ENCODE data around the gene OVCH2. TPM values are rescaled to one million over a fixed set of nuclear protein-coding genes. Genes with fewer than 3 reads are reported as not detected.
"Not testable (repeated sequence)": the region's sequence is repeated elsewhere in the genome, so short reads cannot be mapped to it uniquely, and the experiment has no call there.

OVCH2 gene, protein sequence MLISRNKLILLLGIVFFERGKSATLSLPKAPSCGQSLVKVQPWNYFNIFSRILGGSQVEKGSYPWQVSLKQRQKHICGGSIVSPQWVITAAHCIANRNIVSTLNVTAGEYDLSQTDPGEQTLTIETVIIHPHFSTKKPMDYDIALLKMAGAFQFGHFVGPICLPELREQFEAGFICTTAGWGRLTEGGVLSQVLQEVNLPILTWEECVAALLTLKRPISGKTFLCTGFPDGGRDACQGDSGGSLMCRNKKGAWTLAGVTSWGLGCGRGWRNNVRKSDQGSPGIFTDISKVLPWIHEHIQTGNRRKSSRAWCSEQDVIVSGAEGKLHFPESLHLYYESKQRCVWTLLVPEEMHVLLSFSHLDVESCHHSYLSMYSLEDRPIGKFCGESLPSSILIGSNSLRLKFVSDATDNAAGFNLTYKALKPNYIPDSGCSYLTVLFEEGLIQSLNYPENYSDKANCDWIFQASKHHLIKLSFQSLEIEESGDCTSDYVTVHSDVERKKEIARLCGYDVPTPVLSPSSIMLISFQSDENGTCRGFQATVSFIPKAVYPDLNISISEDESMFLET
- total RNA-seq (not detected), polyA plus RNA-seq (not detected)
- long read RNA-seq, donor 1: 0 reads
- long read RNA-seq, donor 2: 0 reads

DNA sequence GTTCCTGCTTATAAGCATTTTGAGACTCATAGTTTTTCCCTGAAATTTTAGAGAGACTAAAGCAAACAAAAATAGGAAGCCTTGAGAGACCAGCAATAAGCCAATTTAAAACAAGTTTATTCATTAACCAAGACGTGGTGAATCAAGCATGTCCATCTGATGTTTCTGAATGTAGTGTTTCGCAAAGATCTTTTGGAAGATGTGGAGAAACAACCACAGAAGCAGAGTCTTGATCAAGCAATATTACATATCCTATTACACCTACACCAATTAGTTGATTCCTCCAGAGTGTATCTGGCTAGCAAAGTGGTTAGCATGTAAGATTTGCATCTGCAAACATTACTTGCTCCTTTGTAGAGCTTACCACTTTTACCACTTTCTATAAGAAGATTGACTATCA lies at the start of gene OVCH2:
OVCH2 (minus strand) TSS at position 101 of the 400 bp plus-strand sequence; CDS start at position 18, 83 bp downstream.
- Histone ChIP-seq H3K27me3 (replicated peaks in 1 of 7) (peaks cover 0 to 10% (median 0%) of the 10 kb centered on the region in 7 donors), H3K36me3 (no peaks in the 10 kb centered on the region), H3K9me3 (no peaks in the 10 kb centered on the region), H3K4me1 (no peaks in the 10 kb centered on the region), H3K4me3 (no peak within 1 kb of the TSS), H3K27ac (no peak within 1 kb of the TSS)
- TF ChIP-seq, protein P1, sequence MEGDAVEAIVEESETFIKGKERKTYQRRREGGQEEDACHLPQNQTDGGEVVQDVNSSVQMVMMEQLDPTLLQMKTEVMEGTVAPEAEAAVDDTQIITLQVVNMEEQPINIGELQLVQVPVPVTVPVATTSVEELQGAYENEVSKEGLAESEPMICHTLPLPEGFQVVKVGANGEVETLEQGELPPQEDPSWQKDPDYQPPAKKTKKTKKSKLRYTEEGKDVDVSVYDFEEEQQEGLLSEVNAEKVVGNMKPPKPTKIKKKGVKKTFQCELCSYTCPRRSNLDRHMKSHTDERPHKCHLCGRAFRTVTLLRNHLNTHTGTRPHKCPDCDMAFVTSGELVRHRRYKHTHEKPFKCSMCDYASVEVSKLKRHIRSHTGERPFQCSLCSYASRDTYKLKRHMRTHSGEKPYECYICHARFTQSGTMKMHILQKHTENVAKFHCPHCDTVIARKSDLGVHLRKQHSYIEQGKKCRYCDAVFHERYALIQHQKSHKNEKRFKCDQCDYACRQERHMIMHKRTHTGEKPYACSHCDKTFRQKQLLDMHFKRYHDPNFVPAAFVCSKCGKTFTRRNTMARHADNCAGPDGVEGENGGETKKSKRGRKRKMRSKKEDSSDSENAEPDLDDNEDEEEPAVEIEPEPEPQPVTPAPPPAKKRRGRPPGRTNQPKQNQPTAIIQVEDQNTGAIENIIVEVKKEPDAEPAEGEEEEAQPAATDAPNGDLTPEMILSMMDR (IDR thresholded peaks at IDR 0.05 in 8 of 11, conservative IDR thresholded peaks at IDR 0.05 in 3 of 11): no peak
- no peak for TF ChIP-seq POLR2A (IDR thresholded peaks at IDR 0.05)
- no peak for TF ChIP-seq POLR2AphosphoS5 (IDR thresholded peaks at IDR 0.05)
- WGBS, 5 donors: 73 to 88% (median 76%) methylated on average over 2 of the region's 2 CpGs
- no peak for DNase-seq
- intact Hi-C loops (cut with DNase I; ENCODE audit: low total_unique reads): no loop called here

DNA sequence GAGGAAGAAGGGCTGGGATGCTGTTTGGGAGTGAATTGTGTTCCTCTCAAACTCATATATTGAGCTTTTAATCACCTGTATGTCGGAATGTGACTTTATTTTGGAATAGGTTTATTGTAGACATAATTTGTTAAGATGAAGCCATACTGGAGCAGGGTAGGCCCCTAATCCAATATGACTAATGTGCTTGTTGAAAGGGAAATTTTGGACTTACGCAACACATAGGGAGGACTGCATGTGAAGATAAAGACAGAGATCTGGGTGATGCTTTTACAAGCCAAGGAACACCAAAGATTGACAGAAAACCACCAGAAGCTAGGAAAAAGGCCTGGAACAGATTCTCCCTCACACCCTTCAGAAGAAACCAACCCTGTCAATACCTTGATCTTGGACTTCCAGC lies 43.2 kb upstream of the OVCH2 start:
- Histone ChIP-seq H3K27ac (no peak overlapping the region), H3K4me1 (no peaks in the 10 kb centered on the region), H3K36me3 (no peaks in the 10 kb centered on the region), H3K4me3 (no peak overlapping the region), H3K27me3 (replicated peaks in 1 of 7) (no peaks in the 10 kb centered on the region), H3K9me3 (no peaks in the 10 kb centered on the region)
- intact Hi-C loops (cut with DNase I; ENCODE audit: low total_unique reads): no loop called here
- TF ChIP-seq POLR2A (IDR thresholded peaks at IDR 0.05) (no peak), POLR2AphosphoS5 (IDR thresholded peaks at IDR 0.05) (no peak)
- TF ChIP-seq, protein P1 (IDR thresholded peaks at IDR 0.05 in 8 of 11, conservative IDR thresholded peaks at IDR 0.05 in 3 of 11): no peak
- WGBS, 5 donors: 82 to 86% (median 83%) methylated on average over 2 of the region's 2 CpGs
- no peak for DNase-seq

DNA sequence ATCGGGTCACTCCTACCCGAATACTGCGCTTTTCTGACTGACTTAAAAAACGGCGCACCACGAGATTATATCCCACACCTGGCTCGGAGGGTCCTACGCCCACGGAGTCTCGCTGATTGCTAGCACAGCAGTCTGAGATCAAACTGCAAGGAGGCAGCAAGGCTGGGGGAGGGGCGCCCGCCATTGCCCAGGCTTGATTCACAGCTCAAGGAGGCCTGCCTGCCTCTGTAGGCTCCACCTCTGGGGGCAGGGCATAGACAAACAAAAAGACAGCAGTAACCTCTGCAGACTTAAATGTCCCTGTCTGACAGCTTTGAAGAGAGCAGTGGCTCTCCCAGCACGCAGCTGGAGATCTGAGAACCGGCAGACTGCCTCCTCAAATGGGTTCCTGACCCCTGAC lies 28.5 kb upstream of the OVCH2 start:
- H3K4me3 ChIP-seq; H3K27me3 ChIP-seq (replicated peaks in 1 of 7); H3K4me1 ChIP-seq; H3K9me3 ChIP-seq; intact Hi-C loops (cut with DNase I; ENCODE audit: low total_unique reads); H3K36me3 ChIP-seq; DNase-seq; H3K27ac ChIP-seq: not testable (repeated sequence)
- WGBS, 5 donors: 73 to 89% (median 87%) methylated on average over 6 to 14 of the region's 14 CpGs

DNA sequence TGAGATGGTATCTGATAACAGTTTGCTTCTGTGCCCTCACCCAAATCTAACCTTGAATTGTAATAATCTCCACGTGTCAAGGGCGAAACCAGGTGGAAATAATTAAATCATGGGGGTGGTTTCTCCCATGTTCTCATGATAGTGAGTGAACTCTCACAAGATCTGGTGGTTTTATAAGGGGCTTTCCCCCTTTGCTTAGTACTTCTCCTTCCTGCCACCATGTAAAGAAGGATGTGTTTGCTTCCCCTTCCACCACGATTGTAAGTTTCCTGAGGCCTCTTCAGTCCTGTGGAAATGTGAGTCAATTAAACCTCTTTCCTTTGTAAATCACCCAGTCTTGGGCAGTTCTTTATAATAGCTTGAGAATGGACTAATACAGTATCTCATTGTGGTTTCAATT lies 8.5 kb upstream of the OVCH2 start:
- Histone ChIP-seq H3K4me1 (no peaks in the 10 kb centered on the region), H3K36me3 (no peaks in the 10 kb centered on the region), H3K27ac (no peak overlapping the region), H3K27me3 (replicated peaks in 1 of 7) (peaks cover 0 to 4% (median 0%) of the 10 kb centered on the region in 7 donors), H3K9me3 (peaks cover 0 to 10% (median 0%) of the 10 kb centered on the region in 8 donors), H3K4me3 (no peak overlapping the region)
- 35 to 54% (median 44%) methylated on average over 3 of the region's 3 CpGs for WGBS, 5 donors
- no peak for DNase-seq
- intact Hi-C loops (cut with DNase I; ENCODE audit: low total_unique reads): no loop called here
- no peak for TF ChIP-seq POLR2AphosphoS5 (IDR thresholded peaks at IDR 0.05)
- no peak for TF ChIP-seq POLR2A (IDR thresholded peaks at IDR 0.05)

DNA sequence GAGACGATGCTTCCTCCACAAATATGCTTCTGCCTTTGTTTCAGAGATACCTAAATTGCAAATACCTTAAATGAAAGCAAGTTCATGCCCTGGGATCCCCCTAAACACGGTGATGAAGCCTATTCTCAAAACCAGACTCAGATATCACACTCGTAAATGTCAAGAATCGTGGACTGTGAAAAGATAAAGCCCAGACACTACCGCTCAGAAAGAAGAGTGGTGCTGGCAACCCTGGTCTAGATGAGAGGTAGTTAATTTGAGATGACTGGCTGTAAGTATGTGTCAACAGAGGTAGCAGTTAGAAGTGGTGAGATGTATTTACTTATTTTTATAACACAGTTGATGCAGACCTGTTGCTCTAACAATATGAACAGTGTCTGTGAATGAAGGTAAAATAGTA lies 2.5 kb downstream of the OVCH2 start:
- no peak for TF ChIP-seq POLR2AphosphoS5 (IDR thresholded peaks at IDR 0.05)
- TF ChIP-seq, protein P1 (IDR thresholded peaks at IDR 0.05 in 8 of 11, conservative IDR thresholded peaks at IDR 0.05 in 3 of 11): no peak
- no peak for TF ChIP-seq POLR2A (IDR thresholded peaks at IDR 0.05)
- intact Hi-C loops (cut with DNase I; ENCODE audit: low total_unique reads): no loop called here
- WGBS, 5 donors: 54 to 73% (median 63%) methylated on average over 5 of the region's 5 CpGs

More for the DNA sequence above, 2.5 kb downstream of the OVCH2 start:
- no peaks in the 10 kb centered on the region for H3K4me1 ChIP-seq
- H3K9me3 ChIP-seq: no peaks in the 10 kb centered on the region
- no peak overlapping the region for H3K4me3 ChIP-seq
- no peaks in the 10 kb centered on the region for H3K36me3 ChIP-seq
- H3K27me3 ChIP-seq (replicated peaks in 1 of 7): peaks cover 0 to 20% (median 0%) of the 10 kb centered on the region in 7 donors
- DNase-seq: no peak
- no peak overlapping the region for H3K27ac ChIP-seq

Data from spleen (tissue), 13 donors.